ENCODE measurements around the gene MEG3. TPM values are rescaled to one million over a fixed set of nuclear protein-coding genes. Genes with fewer than 3 reads are reported as not detected.

The MEG3 gene
- total and polyA plus RNA-seq, 2 experiments from 2014 or later, result not detected

- no peak for DNase-seq (ENCODE audit: low read depth in 1 of 2, low spot score in 1 of 2)
- Histone ChIP-seq H3K4me3 (no peak overlapping the region), H3K27me3 (no peaks in the 10 kb centered on the region), H3K4me1 (ENCODE audit: low read depth) (no peaks in the 10 kb centered on the region), H3K9me3 (ENCODE audit: low read depth) (no peaks in the 10 kb centered on the region), H3K27ac (no peak overlapping the region), H3K36me3 (no peaks in the 10 kb centered on the region)
- TF ChIP-seq CTCF (IDR thresholded peaks at IDR 0.05; ENCODE audit: low read depth, low read length), result no peak
Measured at GRCh38 chr14:100822013-100822412, 3.9 kb upstream of the MEG3 start.

- peak in 1 of 2 donors; percentile 14 for DNase-seq (ENCODE audit: low read depth in 1 of 2, low spot score in 1 of 2)
- H3K27me3 ChIP-seq, result no peaks in the 10 kb centered on the region
- TF ChIP-seq CTCF (IDR thresholded peaks at IDR 0.05; ENCODE audit: low read depth, low read length), result no peak
- no peak overlapping the region for H3K4me3 ChIP-seq
- no peaks in the 10 kb centered on the region for H3K36me3 ChIP-seq
- no peaks in the 10 kb centered on the region for H3K4me1 ChIP-seq (ENCODE audit: low read depth)
- H3K27ac ChIP-seq, result no peak overlapping the region
- no peaks in the 10 kb centered on the region for H3K9me3 ChIP-seq (ENCODE audit: low read depth)
Measured at GRCh38 chr14:100822532-100823296, 3.2 kb upstream of the MEG3 start.

- TF ChIP-seq CTCF (IDR thresholded peaks at IDR 0.05; ENCODE audit: low read depth, low read length), result no peak
- no peak for DNase-seq (ENCODE audit: low read depth in 1 of 2, low spot score in 1 of 2)
- H3K27ac ChIP-seq, result no peak overlapping the region
- H3K9me3 ChIP-seq (ENCODE audit: low read depth), result no peaks in the 10 kb centered on the region
- no peaks in the 10 kb centered on the region for H3K36me3 ChIP-seq
- H3K27me3 ChIP-seq, result no peaks in the 10 kb centered on the region
- no peak overlapping the region for H3K4me3 ChIP-seq
- no peaks in the 10 kb centered on the region for H3K4me1 ChIP-seq (ENCODE audit: low read depth)
Measured at GRCh38 chr14:100823413-100824080, 2.4 kb upstream of the MEG3 start.

- no peaks in the 10 kb centered on the region for H3K36me3 ChIP-seq
- TF ChIP-seq CTCF (IDR thresholded peaks at IDR 0.05; ENCODE audit: low read depth, low read length), result no peak
- no peaks in the 10 kb centered on the region for H3K4me1 ChIP-seq (ENCODE audit: low read depth)
- no peak overlapping the region for H3K4me3 ChIP-seq
- H3K9me3 ChIP-seq (ENCODE audit: low read depth), result no peaks in the 10 kb centered on the region
- DNase-seq (ENCODE audit: low read depth in 1 of 2, low spot score in 1 of 2), result peak; percentile 10 to 73
- H3K27ac ChIP-seq, result no peak overlapping the region
- no peaks in the 10 kb centered on the region for H3K27me3 ChIP-seq
Measured at GRCh38 chr14:100824091-100824551, 1.8 kb upstream of the MEG3 start.

DNA sequence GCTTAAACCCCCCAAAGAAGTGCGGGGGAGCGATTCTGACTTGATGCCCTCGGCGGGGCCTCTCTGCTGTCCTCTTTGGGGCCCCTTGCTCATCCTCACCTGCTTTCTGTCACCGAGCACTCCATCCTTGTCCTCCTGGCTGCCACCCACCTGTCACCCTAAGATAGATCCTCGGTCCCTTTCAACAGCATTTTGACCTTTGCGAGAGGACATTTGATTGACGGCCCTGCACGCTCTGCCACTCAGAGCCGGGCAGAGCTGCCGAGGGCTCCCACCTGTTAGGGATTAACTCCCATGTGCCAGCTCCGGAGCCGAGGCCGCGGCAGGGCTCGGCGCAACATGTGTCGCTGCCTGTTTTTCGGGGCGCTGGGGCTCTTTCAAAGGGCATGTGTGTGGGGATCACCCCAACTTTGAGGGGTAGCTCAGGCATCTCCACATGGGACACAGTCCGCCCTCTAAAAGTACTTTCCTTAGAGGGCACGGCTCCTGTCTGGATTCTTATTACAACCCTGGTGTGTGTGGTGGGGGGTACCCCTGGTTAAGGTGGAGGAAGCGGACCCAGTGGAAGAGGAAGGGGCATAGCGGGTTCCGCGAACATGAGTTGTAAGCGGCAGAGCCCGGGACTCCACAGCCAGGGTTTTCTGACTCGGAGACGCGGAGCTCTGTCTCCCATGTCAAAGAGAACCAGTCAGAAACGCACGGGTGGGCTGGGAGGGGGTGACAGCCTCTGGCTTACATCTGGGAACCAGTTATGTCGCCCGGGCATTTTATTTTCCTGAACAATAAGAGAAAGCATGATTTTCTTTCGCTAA lies 811 bp upstream of the MEG3 start:
- Histone ChIP-seq H3K4me3 (no peak overlapping the region), H3K27me3 (no peaks in the 10 kb centered on the region), H3K27ac (no peak overlapping the region), H3K36me3 (no peaks in the 10 kb centered on the region), H3K4me1 (ENCODE audit: low read depth) (no peaks in the 10 kb centered on the region), H3K9me3 (ENCODE audit: low read depth) (no peaks in the 10 kb centered on the region)
- no peak for TF ChIP-seq CTCF (IDR thresholded peaks at IDR 0.05; ENCODE audit: low read depth, low read length)
- peak in 1 of 2 donors; percentile 11 for DNase-seq (ENCODE audit: low read depth in 1 of 2, low spot score in 1 of 2)

Data from cardiac muscle cell (in vitro differentiated cells and primary cell).